ENCODE results near the gene ARMC8.
"Not testable (repeated sequence)": the region's sequence is repeated elsewhere in the genome, so short reads cannot be mapped to it uniquely, and the experiment has no call there.

ARMC8 gene, protein sequence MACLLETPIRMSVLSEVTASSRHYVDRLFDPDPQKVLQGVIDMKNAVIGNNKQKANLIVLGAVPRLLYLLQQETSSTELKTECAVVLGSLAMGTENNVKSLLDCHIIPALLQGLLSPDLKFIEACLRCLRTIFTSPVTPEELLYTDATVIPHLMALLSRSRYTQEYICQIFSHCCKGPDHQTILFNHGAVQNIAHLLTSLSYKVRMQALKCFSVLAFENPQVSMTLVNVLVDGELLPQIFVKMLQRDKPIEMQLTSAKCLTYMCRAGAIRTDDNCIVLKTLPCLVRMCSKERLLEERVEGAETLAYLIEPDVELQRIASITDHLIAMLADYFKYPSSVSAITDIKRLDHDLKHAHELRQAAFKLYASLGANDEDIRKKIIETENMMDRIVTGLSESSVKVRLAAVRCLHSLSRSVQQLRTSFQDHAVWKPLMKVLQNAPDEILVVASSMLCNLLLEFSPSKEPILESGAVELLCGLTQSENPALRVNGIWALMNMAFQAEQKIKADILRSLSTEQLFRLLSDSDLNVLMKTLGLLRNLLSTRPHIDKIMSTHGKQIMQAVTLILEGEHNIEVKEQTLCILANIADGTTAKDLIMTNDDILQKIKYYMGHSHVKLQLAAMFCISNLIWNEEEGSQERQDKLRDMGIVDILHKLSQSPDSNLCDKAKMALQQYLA

DNA sequence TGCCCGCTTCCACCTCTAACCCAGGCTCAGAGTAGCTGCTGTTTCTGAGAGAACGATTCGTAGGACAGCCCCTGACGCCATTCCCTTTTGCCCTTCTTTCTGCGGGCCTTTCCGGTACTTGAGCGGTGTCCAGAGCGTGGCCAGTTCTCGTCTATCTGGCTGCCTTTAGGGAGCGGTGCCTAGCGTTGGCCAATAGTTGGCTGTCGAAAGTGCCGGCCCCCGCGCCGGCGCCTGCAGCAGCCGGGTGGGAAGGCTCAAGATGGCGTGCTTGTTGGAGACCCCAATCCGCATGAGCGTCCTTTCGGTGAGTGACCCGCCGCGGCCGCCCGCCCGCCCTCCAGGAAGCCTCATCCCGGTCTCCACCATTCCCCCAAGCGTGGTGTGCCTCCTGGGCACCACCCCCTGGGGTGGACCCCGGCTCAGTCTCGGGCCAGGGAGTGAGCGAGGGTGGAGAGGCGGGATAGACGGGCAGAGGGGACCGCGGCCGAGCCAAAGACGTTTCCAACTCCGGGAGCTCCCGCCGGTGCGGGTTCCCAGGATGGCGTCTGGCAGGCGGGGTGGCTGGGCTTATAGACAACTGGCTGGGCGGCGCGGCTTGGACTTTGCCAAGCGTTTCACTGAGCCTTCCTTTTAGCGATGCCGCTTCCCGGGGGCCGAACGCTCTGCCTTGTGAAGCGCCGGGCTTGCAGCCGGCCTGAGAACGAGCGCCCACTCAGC, at the start of gene ARMC8:
Gene ARMC8, plus strand, starts transcription at position 6 of the 717 bp plus-strand sequence. Its CDS starts 254 bp downstream, at position 260.
- in situ Hi-C loops (cut with HindIII; ENCODE audit: low sequenced_read_pairs), result no loop called here

DNA sequence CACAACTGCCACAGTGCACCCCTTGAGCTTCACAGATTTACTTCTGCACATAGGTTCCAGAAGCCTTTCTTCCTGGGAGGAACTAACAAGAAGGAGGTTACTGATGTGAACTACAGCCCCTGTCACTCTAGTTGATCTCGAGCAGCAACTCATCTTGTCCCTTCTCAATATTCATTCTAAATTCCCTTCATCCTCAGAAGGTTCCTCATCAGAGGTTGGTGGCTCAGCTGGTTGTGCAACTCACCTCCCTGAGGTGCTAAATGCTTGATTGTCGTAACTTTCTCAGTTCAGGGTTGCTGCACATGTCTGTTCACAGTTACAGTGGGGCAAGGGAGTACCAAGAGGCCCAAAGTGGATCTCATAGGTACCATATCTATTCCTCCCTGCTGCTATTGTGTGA, 49.2 kb upstream of the ARMC8 start:
- in situ Hi-C loops (cut with HindIII; ENCODE audit: low sequenced_read_pairs), result no loop called here

DNA sequence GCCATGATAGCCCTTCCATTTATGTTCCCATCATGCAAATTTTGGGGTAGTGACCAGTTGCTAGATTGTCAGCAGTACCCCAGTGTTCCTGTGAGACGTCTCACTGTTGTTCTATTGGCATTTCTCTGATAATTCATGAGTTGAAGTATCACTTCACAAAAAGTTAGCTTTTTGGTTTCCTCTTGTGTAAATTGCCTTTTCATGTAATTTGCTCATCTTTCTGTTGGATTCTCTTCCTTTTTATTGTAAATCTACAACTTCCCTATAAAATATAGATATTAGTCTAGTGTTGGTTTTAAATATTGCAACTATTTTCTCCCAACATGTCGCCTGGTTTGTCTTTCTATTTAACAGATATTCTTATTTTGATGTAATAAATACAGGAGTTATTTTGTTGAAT, 47.4 kb upstream of the ARMC8 start:
- in situ Hi-C loops (cut with HindIII; ENCODE audit: low sequenced_read_pairs), result no loop called here

DNA sequence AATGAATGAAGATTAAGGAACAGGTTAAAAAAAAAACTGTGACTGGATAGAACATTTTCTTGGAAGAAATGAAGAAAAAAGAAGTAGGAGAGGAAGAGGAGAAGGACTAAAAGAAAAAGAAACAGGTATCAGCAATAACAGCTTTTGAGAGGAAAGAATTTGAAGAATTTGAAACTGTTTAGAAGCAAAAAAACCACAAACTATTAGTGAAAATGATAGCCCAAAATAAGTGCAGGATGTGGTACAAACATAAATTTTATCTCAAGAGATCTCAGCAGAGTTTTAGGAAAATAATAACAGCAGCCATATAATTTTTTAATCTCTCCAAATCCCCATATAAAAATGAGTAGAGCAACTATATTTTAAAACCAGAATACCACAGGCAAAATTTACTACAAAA, 46.2 kb upstream of the ARMC8 start:
- in situ Hi-C loops (cut with HindIII; ENCODE audit: low sequenced_read_pairs), result no loop called here

DNA sequence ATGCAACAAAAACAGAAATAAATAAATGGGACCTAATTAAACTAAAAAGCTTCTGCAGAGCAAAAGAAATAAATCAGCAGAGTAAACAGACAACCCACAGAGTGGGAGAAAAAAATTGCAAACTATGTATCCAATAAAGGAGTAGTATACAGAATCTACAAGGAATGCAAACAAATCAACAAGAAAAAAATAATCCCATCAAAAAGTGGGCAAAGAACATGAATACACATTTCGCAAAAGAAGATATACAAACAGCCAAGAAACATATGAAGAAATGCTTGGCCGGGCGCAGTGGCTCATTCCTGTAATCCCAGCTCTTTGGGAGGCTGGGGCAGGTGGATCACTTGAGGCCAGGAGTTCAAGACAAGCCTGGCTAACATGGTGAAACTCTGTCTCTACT, 44.9 kb upstream of the ARMC8 start:
- in situ Hi-C loops (cut with HindIII; ENCODE audit: low sequenced_read_pairs), result not testable (repeated sequence)

DNA sequence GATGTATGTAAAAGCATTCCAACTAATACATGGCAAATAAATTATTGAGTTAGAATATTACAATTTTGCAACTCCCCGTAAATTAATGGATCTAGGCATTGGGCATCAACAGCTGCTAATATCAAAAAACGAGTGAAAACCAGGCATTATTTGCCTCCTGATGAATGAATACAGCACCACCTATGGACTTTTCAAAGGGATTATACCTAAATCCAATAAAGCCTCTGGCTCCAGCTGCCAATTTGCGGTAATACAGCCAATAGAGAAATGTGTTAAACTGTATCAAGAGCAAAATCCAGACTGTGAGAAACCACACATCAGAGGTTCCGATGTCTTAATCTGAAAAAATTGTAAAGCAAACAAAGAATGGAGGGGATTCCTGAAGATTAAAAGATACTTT, 38.6 kb upstream of the ARMC8 start:
- in situ Hi-C loops (cut with HindIII; ENCODE audit: low sequenced_read_pairs), result no loop called here

DNA sequence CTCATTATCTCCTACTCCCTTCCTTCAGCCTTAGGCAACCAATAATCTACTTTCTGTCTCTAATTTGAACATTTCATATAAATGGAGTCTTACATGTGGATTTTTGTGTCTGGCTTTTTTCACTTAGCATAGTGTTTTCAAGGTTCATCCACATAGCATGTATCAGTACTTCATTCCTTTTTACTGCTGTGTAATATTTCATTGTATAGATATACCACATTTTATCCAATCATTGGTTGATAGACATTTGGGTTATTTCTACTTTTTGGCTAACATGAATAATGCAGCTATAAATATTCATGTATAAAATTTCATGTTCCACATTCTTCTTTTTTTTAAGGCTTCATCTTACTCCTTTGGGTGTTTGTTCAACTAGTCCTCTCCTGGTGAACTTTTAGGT, 32.6 kb upstream of the ARMC8 start:
- in situ Hi-C loops (cut with HindIII; ENCODE audit: low sequenced_read_pairs), result no loop called here

DNA sequence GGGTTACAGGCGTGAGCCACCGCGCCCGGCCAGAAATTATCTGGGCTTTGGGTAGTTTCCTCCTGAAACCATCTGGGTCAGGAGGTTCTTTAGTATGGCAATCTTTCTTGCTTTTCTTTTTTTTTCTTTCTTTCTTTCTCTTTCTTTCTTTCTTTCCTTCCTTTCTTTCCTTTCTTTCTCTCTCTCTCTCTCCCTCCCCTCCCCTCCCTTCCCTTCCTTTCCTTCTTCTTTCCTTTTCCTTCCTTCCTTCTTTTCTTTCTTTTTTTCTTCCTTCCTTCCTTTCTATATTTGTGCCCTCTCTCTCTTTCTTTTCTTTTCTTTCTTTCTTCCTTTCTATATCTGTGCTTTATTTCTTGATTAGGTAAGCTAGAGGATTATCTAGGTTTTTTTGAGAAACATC, 29.4 kb upstream of the ARMC8 start:
- in situ Hi-C loops (cut with HindIII; ENCODE audit: low sequenced_read_pairs), result no loop called here

DNA sequence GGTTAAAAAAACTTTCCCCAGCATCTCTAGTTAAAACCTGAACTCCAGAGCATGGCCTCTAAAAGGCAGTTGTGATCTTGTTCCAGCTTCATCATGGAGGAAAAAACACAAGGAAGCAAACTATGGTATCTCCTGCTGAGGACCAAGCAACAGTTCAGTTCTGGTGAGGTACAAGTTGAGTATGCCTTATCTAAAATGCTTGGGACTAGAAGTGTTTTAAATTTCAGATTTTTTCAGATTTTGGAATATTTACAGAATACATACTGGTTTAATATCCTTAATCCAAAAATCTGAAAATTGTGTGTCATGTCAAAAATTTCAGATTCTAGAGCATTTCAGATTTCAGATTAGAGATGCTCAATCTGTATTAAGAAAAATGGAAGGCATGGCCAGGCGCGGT, 22.0 kb upstream of the ARMC8 start:
- in situ Hi-C loops (cut with HindIII; ENCODE audit: low sequenced_read_pairs), result no loop called here

DNA sequence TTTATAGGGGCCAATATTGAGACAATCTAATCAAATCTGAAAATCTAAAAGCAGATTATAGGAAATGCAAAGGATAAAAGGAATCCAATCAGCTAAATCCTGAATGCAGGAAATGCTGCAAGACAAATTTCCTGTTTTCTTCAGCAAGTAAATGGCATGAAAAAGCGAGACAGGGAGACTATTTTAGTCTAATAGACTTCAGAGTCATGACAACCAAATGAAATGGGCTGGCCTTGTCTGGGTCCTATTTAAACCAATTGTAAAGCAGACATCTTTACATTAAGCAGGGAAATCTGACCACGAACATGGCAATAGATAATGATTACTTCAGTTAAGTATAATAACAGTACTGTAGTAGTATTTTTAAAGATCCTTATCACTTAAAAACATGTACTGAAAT, 14.5 kb upstream of the ARMC8 start:
- in situ Hi-C loops (cut with HindIII; ENCODE audit: low sequenced_read_pairs), result no loop called here

DNA sequence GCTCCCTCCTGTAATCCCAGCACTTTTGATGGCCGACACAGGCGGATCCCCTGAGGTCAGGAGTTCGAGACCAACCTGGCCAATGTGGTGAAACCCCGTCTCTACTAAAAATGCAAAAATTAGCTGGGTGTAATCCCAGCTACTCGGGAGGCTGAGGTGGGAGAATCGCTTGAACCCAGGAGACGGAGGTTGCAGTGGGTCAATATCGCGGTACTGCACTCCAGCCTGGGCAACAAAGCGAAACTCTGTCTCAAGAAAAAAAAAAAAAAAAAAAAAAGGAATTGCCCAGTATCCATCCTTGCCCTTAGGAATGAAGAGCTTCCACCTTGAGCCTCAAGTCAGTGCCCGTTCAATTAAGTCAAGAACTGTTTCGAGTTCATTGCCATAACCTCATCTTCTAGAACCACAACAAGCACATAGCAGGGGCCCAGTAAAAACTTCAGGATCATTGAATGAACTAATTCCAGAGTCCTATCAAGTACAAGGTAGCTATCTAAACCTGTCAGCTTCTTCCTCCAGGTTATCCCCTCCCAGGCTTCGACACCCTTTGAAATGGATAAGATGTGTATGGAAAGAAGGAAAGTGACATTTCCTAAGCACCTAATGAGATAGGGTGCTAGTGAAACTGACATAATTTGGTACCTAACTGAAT, 13.2 kb upstream of the ARMC8 start:
- in situ Hi-C loops (cut with HindIII; ENCODE audit: low sequenced_read_pairs), result no loop called here

DNA sequence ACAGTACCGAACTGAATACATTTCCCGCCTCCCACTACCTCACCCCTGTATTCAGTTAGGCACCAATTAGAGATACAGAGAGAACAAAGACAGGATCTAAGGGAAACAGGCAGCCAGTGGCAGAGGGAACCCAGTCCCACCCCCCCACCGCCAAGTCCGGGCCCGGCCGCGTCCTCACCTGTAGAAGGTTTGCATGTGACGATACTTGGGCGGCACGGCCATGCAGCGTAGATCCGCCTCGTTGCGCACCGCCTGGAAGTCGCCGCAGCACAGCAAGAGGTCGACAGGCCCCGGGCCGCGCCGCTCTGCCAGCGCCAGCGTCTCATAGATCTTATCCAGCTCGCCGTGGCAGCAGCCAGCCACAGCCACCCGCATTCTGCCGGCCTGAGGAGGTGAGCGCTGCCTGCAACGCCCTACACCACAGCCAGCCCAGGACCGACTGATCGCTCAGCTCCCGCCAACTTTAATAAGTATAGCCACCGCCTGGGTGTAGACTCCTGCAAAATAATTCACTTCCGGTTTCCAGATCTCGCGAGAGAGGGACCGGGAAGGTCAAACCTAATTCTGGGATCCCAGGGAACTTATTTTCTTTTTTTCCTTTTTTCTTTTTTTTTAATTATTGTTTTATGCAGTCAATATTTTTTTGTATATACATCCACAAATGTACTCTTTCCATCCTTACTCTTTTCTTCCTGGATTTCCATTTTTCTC, 12.5 kb upstream of the ARMC8 start, which contains the start of gene DBR1:
Gene DBR1, minus strand, starts transcription at position 501 of the 711 bp plus-strand sequence. Its CDS starts 126 bp downstream, at position 375.
- in situ Hi-C loops (cut with HindIII; ENCODE audit: low sequenced_read_pairs), result no loop called here

DNA sequence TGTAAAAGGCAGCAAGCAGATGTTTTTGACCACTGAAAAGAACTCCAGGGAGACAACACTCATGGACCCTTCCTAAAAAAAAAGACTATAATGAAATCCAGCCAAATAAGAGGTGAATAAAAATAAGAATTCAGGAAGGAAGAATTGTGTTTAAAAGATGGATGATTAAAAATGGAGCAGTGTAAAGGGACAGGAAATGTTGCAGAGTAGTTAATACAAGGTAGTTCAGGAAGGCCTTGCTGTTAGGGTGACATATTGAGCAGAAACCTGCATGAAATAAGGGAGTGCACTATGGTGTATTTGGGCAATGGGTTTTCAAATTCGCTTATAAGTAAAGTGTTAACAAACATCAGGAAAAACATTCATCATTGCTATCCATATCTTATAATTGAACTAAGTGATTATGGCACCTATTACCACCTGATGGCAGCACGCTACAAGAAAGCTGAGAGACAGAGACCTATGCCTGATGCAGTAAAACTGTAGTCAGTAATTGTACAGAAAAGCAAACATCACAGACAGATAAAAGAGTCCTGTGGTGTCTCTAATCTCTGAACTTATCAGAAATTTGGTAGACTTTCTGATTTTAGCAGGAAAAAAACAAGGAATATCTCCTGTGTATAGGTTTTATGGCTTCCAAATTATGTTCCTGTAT, 6.6 kb upstream of the ARMC8 start:
- in situ Hi-C loops (cut with HindIII; ENCODE audit: low sequenced_read_pairs), result no loop called here

DNA sequence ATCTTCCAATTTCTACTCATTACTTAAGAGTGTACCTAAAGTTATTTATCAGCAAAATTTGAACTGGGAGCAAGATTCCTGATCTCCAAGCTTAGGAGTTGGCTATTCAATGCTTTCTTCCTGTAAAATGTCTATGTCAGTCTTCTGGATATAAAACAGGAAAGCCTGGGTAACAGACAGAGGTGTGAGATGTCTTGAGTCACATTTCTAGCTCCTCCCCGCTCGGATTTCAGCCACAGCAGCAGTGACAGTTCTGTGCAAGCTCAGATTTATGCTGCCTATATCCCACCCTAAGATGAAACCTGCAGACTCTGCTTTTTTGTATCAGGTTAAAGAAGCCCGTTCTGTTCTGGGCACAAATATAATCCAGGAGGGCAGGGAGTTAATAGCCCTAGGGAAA, 2.1 kb upstream of the ARMC8 start:
- in situ Hi-C loops (cut with HindIII; ENCODE audit: low sequenced_read_pairs), result no loop called here

DNA sequence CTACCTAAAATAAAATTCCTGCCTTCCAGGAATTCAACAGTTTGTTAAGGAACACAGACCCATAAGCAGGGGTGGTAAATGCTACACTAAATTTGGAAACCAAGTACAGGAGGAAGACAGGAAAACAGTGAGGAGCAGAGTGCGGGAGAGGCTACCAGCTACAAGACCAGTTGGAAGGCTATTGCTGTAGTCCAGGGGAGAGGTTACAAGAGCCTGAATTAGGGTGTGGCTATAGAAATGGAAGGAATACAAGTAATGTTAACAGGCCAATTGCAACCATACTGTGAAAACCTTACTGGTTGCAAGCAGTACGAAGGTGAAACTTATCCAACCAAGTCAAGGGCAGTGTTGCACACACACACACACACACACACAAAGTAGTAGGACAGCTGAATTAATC, 880 bp upstream of the ARMC8 start:
- in situ Hi-C loops (cut with HindIII; ENCODE audit: low sequenced_read_pairs), result no loop called here

DNA sequence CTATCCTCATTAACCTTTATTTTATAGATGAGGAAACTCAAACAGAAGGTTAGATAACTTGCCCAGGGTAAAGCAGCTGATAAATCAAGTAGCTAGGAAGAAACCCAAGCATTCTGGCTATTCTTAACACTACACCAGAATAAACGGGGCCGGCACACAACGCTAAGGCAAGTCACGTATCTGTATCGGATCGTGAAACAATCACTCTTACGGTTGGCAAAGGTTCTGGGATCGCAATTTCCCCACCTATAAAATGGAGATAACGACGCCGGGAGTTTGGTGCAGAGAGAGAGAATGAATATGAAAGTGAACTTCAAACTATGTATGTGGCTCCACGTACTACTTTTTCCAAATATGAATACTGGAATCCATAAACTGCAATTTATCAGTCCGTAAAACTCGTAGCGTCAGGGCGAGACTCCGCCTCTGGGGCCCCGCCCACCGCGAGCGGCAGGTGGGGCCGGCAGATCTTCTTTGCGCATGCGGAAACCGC, 252 bp upstream of the ARMC8 start:
- in situ Hi-C loops (cut with HindIII; ENCODE audit: low sequenced_read_pairs), result no loop called here

DNA sequence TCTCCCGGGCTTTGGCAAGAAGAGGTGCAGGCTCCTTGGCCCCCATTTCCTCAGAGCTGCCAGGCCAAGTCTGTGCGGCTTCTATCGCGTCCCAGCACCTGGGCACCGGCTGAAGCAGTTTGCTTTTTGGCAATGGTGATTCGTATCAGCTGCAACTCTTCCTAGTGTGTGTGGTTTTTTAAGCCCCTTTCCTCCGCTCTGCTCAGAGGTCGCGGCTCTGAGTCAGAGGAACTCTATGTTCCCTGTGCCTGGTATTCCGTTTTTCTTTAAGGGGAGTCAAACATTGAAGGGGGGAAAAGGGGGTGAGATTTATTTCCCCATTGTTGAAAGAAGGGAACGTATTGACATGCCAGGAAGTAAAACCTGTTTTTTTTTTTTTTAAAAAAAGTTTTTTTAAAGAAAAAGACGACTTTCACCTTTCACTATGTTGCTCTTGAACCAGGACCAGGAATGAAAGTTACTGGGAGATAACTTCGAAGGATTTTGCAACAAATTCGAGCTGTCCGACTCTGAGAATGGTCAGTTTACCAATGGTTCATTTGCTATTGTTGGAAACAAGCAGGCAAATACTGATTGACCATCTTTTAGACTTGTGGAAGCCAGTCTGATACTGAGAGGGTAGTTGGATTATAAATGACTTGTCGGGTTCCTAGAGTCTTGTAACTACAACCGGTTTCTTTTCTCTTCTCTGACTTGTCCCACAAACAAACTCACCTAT, 1.1 kb downstream of the ARMC8 start:
- in situ Hi-C loops (cut with HindIII; ENCODE audit: low sequenced_read_pairs), result no loop called here

DNA sequence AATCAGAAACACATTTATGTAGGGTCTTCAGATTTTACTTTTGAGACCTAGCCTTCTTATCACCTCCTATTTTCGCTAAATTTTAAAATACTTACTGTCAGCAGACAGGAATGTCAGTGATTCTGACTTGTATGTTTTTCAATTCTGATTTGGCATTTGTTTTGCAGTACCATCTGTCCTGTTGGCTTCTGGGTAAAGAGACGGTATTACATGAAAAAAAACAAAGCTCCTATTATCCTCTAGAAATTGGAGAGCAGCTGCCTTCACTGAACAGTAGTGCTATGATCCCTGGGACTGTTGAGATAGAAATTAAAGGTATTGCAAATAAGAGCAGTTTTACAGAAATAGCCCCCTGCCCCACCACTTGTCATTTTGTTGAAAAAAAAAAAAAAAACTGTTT, 8.4 kb downstream of the ARMC8 start:
- in situ Hi-C loops (cut with HindIII; ENCODE audit: low sequenced_read_pairs), result no loop called here

DNA sequence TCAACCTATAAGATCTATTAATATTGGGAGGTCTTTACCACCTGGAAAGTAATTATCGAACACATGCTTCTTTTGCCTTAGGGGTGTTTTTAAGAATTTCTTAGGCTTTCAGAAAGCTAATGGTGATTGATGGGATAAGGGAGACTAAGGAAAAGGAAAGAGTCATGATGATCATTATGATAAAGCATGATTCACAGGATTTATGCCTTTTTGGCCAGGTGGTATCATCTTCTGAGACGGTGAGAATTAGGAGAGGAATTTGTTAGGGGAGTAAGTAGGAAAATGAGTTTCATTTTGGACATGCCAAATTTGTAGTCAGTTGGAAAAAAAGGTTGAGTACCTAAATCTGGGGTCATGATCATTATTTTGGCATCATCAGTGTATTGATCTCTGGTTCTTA, 8.9 kb downstream of the ARMC8 start:
- in situ Hi-C loops (cut with HindIII; ENCODE audit: low sequenced_read_pairs), result no loop called here
